A673 (cell line): ENCODE data around the gene GPR37L1. TPM values are rescaled to one million over a fixed set of nuclear protein-coding genes. Genes with fewer than 3 reads are reported as not detected.

Experiments
- BruUV-seq: library from RNA; stranded (reverse); fragments of 400-500 nt; replicated peaks from 2 replicates; lab custom pipeline; 2021; lab: Mats Ljungman, UMichigan
- CTCF ChIA-PET: fragments of 300-600 bp; sonication (Branson Sonifier 250); formaldehyde crosslinking; loops from one replicate; lab custom pipeline; 2022; ENCODE audit warnings: antibody characterized with exemption; lab: Charles Lee
- POLR2A ChIA-PET: fragments of 300-600 bp; sonication (Branson Sonifier 250); formaldehyde crosslinking; loops from one replicate; lab custom pipeline; 2022; ENCODE audit warnings: antibody characterized with exemption; ENCODE audit not compliant: low non-redundant PET; lab: Charles Lee
- DNase-seq: peaks from one replicate; pipeline ENCODE4 v3.0.0-alpha.2; 2015; ENCODE audit warnings: low spot score
- H3K27ac ChIP-seq: fragments of 200-600 bp; sonication (generic); 2 replicates; pipeline ENCODE4 v1.5.1; 2016; ENCODE audit warnings: mixed run types, low read depth, mild to moderate bottlenecking, mixed read lengths, antibody characterized with exemption, low read length; ENCODE audit not compliant: poor library complexity, severe bottlenecking
- H3K27me3 ChIP-seq: fragments of 200-600 bp; sonication (generic); replicated peaks from 2 replicates; pipeline ENCODE4 v1.6.1; 2017; ENCODE audit warnings: mixed run types, low read depth, mild to moderate bottlenecking, mixed read lengths, antibody characterized with exemption, low read length; ENCODE audit not compliant: insufficient read depth, poor library complexity
- H3K36me3 ChIP-seq: fragments of 200-600 bp; sonication (generic); 2 replicates; pipeline ENCODE4 v1.6.1; 2016; ENCODE audit warnings: mixed run types, mild to moderate bottlenecking, mixed read lengths, antibody characterized with exemption, low read length; ENCODE audit not compliant: insufficient read depth, poor library complexity, severe bottlenecking
- H3K4me1 ChIP-seq: fragments of 200-600 bp; sonication (generic); 2 replicates; pipeline ENCODE4 v1.6.1; 2017; ENCODE audit warnings: mixed run types, mild to moderate bottlenecking, mixed read lengths, antibody characterized with exemption, low read length; ENCODE audit not compliant: insufficient read depth, poor library complexity, severe bottlenecking
- H3K4me3 ChIP-seq: fragments of 200-600 bp; sonication (generic); 2 replicates; pipeline ENCODE4 v1.5.1; 2016; ENCODE audit warnings: low read depth, mixed run types, mild to moderate bottlenecking, mixed read lengths, low read length; ENCODE audit not compliant: poor library complexity, severe bottlenecking
- H3K9me3 ChIP-seq: fragments of 200-600 bp; sonication (generic); 2 replicates; pipeline ENCODE4 v1.6.1; 2016; ENCODE audit warnings: mixed run types, low read depth, mild to moderate bottlenecking, mixed read lengths, antibody characterized with exemption, low read length; ENCODE audit not compliant: poor library complexity, severe bottlenecking
- EZH2 ChIP-seq: fragments of 200-600 bp; sonication (generic); IDR thresholded peaks from 2 replicates; pipeline ENCODE4 v1.6.1; 2017; ENCODE audit warnings: borderline replicate concordance, low read depth, mild to moderate bottlenecking, mixed read lengths, antibody characterized with exemption, low read length; ENCODE audit not compliant: poor library complexity, severe bottlenecking
- intact Hi-C: fragments of 100-400 bp; cut with micrococcal nuclease; formaldehyde crosslinking; loops from one replicate; pipeline ENCODE4 v1.10.0; 2022; ENCODE audit not compliant: unreplicated experiment
- total RNA-seq: library from RNA; stranded (reverse); gene quantifications from 2 replicates; pipeline ENCODE4 v1.2.3, GENCODE V29; 2021
- TF ChIP-seq, protein P1 (sequence below): fragments of 300-800, 200-600 bp; sonication (generic); conservative IDR thresholded peaks from 2 replicates; pipeline ENCODE4 v1.5.1; 2017; ENCODE audit warnings: low read depth, mild to moderate bottlenecking, antibody characterized with exemption, low read length, moderate library complexity, mixed read lengths

The GPR37L1 gene
- total RNA-seq, 1 experiment from 2014 or later, result not detected

GRCh38 chr1:202133001-202133400 lies 10.3 kb downstream of the GPR37L1 start:
- TF ChIP-seq, protein P1, sequence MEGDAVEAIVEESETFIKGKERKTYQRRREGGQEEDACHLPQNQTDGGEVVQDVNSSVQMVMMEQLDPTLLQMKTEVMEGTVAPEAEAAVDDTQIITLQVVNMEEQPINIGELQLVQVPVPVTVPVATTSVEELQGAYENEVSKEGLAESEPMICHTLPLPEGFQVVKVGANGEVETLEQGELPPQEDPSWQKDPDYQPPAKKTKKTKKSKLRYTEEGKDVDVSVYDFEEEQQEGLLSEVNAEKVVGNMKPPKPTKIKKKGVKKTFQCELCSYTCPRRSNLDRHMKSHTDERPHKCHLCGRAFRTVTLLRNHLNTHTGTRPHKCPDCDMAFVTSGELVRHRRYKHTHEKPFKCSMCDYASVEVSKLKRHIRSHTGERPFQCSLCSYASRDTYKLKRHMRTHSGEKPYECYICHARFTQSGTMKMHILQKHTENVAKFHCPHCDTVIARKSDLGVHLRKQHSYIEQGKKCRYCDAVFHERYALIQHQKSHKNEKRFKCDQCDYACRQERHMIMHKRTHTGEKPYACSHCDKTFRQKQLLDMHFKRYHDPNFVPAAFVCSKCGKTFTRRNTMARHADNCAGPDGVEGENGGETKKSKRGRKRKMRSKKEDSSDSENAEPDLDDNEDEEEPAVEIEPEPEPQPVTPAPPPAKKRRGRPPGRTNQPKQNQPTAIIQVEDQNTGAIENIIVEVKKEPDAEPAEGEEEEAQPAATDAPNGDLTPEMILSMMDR, result no peak
- TF ChIP-seq EZH2, result no peak
- CTCF ChIA-PET, result no interaction called here
- Histone ChIP-seq H3K27ac (no peak overlapping the region), H3K9me3 (no peaks in the 10 kb centered on the region), H3K4me3 (no peak overlapping the region), H3K36me3 (peaks cover 20% of the 10 kb centered on the region), H3K27me3 (no peaks in the 10 kb centered on the region), H3K4me1 (no peaks in the 10 kb centered on the region)
- BruUV-seq, result no TSS peak
- no peak for DNase-seq
- intact Hi-C loops, result loop anchor here (10.0 kb wide), 2 partner anchors 238 to 598 kb away; partner anchors contain the start of gene NAV1
- POLR2A ChIA-PET, result no interaction called here

DNA sequence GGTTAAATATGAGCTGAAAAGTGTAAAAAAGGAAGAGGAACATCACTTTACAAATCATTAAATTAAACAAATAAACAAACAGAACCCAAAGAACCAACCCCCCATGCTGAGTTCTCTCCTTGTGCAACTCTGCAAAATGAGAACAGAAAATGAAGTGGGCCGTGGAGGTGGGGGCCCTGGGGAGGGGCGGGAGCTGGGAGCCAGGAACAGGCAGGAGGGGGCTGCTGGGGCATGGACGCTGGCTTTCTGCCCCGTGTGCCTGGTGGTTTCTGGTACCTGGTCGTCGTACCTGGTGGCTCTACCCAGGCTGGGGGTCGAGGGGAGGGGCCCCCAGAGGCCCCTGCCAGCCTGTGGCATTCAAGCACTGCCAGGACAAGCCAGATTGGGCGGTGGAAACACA lies 10.8 kb downstream of the GPR37L1 start:
- Histone ChIP-seq H3K4me3 (no peak overlapping the region), H3K4me1 (no peaks in the 10 kb centered on the region), H3K27me3 (no peaks in the 10 kb centered on the region), H3K9me3 (no peaks in the 10 kb centered on the region), H3K36me3 (peaks cover 20% of the 10 kb centered on the region), H3K27ac (no peak overlapping the region)
- BruUV-seq, result no TSS peak
- TF ChIP-seq, protein P1, result no peak
- no peak for TF ChIP-seq EZH2
- POLR2A ChIA-PET, result no interaction called here
- CTCF ChIA-PET, result no interaction called here
- intact Hi-C loops, result loop anchor here (10.0 kb wide), 2 partner anchors 239 to 599 kb away; partner anchors contain the start of gene NAV1
- DNase-seq, result no peak

- TF ChIP-seq EZH2, result no peak
- TF ChIP-seq, protein P1, result no peak
- POLR2A ChIA-PET, result no interaction called here
- BruUV-seq, result no TSS peak
- intact Hi-C loops, result loop anchor here (10.0 kb wide), 2 partner anchors 239 to 599 kb away; partner anchors contain the start of gene NAV1
- DNase-seq, result no peak
- Histone ChIP-seq H3K36me3 (peaks cover 20% of the 10 kb centered on the region), H3K9me3 (no peaks in the 10 kb centered on the region), H3K27me3 (no peaks in the 10 kb centered on the region), H3K4me1 (no peaks in the 10 kb centered on the region), H3K4me3 (no peak overlapping the region), H3K27ac (no peak overlapping the region)
- CTCF ChIA-PET, result interaction anchor here (0.6 to 2.4 kb wide), 2 partner anchors 134 to 186 kb away, joined by 3 to 7 read pairs; no protein-coding TSS in a partner anchor
These were observed 11.3 kb downstream of the GPR37L1 start for GRCh38 chr1:202133989-202134388.
